ENCODE results near the gene SLC25A21.
A peak's percentile ranks its signal among the peaks of the same experiment; 100 is the strongest.
"Not testable (repeated sequence)": the region's sequence is repeated elsewhere in the genome, so short reads cannot be mapped to it uniquely, and the experiment has no call there.

Gene SLC25A21

DNA sequence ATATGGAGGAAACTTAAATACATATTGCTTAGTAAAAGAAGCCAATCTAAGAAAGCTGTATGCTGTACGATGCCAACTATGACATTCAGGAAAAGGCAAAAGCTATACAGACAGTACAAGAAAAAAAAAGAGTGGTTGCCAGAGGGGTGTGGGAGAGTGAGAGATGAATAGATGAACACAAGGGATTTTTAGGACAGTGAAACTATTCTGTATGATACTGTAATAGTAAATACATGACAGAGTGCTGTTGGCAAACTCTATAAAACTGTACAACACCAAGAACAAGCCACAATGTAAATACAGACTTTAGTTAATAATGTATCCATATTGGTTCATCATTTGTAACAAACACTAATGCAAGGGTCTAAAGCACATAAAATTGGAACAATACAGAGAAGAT lies 14.5 kb upstream of the SLC25A21 start:
- no peak for DNase-seq (ENCODE audit: low spot score)

DNA sequence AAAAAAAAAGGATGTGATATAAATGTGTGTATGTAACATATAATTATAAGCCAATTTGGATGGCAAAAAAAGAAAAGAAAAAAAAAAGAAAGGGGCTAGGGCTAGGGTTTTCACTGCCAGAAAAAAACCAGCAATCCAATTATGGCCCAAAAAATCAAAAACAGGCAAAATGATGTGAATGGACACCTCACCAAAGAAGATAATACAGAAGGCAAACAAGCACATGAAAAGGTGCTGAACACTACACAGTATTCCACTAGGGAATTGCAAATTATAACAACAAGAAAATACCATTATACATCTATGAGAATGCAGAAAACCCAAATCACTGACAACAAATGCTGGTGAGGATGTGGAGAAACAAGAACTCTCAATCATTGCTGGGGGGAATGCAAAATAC lies 13.3 kb upstream of the SLC25A21 start:
- DNase-seq (ENCODE audit: low spot score) = no peak

DNA sequence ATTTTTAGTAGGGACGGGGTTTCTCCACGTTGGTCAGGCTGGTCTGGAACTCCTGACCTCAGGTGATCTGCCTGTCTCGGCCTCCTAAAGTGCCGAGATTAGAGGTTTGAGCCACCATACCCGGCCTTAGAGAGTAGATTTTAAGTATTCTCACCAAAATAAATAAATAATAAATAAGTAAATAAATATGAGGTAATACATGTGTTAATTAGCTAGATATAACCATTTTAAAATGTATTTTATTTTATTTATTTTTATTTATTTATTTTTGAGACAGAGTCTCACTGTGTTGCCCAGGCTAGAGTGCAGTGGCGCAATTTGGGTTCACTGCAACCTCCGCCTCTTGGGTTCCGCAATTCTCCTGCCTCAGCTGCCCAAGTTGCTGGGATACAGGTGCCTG lies 12.1 kb upstream of the SLC25A21 start:
- DNase-seq (ENCODE audit: low spot score) = not testable (repeated sequence)

DNA sequence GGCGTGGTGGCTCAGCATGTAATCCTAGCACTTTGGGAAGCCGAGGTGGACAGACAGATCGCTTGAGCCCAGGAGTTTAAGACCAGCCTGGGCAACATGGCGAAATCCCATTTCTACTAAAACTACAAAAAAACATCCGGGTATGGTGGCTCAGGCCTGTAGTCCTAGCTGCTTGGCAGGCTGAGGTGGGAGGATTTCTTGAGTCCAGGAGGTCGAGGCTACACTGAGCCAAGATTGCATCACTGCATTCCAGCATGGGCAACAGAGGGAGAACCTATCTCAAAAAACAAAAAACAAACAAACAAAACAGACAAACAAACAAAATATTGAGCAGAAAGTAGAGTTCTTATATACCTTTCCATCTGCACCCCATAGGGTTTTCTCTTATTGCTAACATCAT lies 9.0 kb upstream of the SLC25A21 start:
- no peak for DNase-seq (ENCODE audit: low spot score)

DNA sequence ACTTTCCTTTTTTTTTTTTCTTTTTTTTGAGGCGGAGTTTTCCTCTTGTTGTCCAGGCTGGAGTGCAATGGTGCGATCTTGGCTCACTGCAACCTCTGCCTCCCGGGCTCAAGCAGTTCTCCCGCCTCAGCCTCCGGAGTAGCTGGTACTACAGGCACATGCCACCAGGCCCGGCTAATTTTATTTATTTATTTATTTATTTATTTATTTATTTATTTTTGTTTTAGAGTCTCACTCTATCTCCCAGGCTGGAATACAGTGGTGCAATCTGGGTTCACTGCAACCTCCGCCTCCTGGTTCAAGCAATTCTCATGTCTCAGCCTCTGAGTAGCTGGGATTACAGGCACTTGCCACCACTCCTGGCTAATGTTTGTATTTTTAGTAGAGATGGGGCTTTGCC lies 8.5 kb upstream of the SLC25A21 start:
- DNase-seq (ENCODE audit: low spot score) = not testable (repeated sequence)

DNA sequence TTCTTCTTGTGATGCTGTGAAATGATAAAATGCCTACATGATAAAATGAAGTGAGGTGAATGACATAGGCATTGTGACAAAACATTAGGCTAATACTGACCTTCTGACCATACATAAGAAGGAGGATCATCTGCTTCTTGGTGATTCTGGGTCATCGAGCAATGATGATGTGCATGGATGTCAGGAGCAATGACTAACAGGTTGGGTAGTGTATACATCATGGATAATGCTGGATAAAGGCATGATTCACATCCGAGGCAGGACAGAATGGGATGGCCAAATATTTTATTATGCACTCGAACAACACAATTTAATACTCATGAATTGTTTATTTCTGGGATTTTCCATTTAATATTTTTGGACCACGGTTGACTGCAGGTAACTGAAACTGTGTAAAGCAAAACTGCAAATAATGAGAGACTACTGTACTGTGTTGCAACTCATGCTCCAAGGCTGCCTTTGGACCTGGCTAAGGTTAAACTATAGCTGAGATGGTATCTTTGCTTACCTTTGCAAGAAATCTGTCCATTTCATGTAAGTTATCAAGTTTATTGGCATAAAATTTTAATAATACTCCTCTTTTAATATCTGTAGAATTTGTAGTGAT lies 7.6 kb upstream of the SLC25A21 start:
- DNase-seq (ENCODE audit: low spot score) = no peak

DNA sequence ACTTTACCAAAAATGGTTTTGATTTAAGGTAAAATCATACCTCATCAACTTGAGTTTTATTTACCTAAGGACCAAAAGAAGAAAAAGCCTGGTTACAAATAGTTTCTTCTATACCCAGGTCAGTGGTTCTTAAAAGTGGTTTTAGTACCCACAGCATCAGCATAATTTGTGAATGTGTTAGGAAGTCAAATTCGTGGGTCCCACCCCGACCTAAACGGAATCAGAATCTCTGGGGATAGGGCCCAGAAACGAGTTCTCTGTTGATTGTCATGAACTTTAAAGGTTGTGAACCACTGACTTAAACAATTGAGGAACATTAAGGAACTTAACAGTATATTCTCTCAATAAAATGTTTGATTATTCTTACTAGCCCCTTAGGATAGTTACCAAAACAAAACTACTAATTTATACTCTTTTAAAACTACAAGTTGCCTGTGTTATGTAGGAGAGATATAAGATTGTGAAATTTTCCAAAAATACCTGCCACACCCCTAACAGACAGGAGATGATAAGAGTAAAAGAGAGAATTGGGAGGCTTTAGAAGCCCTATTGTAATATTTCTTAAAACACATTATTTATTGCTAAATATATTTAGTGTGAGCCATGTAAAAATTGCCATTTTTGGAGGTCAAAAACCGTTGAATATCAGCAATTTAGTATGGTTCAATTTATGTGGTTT lies 669 bp upstream of the SLC25A21 start:
- no peak for DNase-seq (ENCODE audit: low spot score)

DNA sequence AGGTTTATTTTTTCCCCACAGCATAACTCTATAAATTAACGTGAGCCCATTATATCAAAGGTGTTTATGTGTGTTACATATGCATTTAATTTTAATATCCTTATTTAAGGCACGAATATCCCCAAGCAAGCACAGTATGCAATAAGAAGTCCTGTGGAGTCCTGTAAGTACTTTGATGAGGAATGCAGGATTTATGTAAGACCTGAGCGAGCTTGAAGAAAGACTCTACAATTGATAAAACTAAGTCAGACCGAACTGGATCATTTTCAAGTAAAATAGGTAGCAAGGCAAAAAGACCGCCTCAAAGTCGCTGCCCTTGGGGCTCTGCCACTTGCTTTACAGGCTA lies 755 bp downstream of the SLC25A21 start:
- no peak for DNase-seq (ENCODE audit: low spot score)

DNA sequence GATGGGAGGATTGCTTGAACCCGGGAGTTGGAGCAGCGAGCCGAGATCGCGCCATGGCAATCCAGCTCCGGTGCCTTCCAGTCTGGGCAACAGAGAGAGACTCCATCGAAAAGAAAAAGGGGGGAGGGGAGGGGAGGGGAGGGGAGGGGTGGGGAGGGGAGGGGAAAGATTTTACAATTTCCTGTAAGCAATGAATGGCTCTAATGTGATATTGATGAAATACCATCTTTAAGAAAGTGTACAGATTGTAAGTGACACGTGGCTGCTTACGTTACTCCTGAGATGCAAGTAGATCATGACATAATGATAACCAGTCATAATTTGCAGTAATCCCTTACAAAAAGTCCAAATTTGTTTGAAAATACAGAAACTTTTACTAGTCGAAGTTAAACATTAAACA lies 1.4 kb downstream of the SLC25A21 start:
- no peak for DNase-seq (ENCODE audit: low spot score)

DNA sequence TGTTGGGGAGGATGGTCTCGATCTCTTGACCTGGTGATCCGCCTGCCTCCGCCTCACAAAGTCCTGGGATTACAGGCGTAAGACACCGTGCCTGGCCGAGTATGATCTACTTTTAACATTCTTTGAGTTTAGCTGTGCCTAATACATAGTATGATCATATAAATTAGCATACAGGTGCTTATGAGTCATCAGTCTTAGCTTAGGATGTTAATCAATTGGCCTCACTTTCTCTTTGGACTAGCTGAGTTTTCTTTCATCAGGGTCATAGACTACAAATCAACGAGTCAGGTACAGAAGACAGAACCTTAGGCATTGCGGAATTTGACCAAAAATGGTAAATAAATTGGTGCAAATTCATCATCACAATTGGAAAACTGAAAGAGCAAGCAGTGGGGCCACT lies 2.2 kb downstream of the SLC25A21 start:
- no peak for DNase-seq (ENCODE audit: low spot score)

DNA sequence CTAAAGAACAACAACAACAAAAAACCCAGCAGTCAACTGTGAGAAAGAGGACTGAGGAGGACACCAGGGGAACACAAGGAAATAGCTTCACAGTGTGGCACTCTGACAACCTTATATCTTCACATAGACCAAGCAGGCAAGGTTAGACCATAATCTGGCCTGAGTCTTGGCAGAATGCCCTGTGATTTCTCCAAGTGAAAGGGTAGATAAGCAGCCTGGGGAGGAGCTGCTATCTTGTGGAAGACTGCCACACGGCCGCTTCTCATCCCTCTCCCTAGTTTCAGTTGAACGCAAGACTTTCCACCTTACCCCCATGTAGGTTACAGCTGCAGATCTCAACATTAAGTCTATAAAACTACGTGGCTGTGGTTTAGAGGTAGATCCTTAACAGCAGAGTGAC lies 3.7 kb downstream of the SLC25A21 start:
- no peak for DNase-seq (ENCODE audit: low spot score)

DNA sequence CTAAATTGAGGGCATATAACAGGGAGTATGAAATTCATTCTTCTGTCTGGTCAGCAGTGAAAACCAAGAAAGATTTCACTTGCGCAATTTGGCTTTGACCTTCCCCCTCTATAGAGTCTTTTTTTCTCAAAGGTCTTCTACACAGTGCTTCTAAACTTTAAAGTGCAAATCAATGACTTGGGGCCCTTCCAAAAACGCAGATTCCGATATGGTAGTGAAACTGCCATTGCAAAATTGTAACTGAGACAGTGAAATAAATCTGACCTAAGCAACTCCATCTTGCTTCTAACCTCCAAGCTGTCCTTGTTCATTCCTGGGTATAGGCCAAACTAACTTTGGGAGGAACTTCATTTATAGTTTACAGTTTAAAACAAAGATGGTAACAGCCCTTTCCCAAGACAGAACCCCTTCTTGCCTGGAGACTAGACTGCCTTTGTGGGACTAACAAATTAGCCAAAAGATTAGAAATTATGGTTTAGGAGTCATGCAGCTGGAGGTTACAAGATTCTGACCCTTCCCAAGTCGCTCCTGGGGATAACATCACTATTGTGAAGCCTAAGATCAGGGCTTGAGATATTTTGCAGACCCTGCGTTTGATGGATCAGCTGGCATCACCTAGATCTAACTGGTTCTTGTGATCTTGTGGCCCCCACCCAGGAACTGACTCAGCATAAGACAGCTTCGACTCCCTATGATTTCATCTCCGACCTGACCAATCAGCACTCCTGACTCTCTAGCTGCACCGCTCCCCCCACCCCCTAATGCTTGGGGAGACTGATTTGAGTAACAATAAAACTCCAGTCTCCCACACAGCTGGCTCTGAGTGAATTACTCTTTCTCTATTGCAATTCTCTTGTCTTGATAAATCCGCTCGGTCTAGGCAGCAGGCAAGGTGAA lies 5.0 kb downstream of the SLC25A21 start:
- DNase-seq (ENCODE audit: low spot score) = no peak

DNA sequence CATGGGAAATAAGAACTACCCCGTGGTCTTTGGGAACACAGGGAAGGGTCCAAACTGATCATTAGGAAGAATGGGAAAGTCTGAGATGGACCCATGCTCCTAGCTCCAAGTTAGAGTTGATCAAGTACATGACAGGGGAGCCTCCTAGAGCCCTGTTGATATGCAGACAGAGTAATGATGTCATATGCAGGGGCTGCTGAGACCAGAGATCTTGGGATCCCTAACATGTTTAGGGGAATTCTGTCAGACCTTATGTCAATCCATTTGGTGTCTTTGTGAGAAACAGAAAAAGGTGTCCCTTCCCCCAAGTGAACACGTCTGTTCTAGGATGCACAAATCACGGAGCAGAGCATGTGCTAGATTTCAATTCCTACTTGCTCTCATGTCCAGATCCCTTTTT lies 6.6 kb downstream of the SLC25A21 start:
- no peak for DNase-seq (ENCODE audit: low spot score)

DNA sequence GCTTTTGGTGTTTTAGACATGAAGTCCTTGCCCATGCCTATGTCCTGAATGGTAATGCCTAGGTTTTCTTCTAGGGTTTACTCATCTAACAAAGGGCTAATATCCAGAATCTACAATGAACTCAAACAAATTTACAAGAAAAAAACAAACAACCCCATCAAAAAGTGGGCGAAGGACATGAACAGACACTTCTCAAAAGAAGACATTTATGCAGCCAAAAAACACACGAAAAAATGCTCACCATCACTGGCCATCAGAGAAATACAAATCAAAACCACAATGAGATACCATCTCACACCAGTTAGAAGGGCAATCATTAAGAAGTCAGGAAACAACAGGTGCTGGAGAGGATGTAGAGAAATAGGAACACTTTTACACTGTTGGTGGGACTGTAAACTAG lies 10.1 kb downstream of the SLC25A21 start:
- not testable (repeated sequence) for DNase-seq (ENCODE audit: low spot score)

DNA sequence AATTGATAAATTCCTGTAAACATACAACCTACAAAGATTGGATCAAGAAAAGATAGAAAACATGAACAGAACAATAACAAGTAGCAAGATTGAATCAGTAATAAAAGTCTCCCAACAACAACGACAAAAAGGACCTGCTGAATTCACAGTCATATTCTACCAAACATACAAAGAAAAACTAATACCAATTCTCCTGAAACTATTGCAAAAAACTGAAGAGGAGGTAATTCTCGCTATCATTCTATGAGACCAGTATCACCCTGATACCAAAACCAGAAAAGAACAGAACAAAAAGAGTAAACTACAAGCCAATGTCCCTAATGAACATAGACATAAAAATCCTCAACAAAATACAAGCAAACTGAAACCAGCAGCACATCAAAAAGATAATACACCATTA lies 14.4 kb downstream of the SLC25A21 start:
- no peak for DNase-seq (ENCODE audit: low spot score)

DNA sequence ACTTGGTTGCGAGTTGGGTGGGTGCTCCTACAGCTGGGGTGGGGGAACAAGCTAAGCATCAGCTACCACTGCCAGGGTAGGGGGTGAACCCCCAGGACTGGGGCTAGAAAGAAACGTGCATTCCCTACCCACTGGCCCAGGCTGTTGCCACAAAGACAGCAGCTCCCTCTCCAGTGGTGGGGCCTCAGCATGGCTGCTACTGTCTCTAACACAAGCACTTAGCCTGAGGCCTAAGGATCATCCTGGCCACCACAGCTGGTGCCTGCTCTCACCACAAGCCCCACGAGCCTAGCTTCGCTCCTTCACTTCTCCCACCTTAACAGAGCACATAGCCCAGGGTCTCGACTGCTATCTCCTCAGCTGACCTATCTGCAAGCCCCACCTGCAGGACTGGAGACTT lies 18.9 kb downstream of the SLC25A21 start:
- DNase-seq (ENCODE audit: low spot score) = no peak

DNA sequence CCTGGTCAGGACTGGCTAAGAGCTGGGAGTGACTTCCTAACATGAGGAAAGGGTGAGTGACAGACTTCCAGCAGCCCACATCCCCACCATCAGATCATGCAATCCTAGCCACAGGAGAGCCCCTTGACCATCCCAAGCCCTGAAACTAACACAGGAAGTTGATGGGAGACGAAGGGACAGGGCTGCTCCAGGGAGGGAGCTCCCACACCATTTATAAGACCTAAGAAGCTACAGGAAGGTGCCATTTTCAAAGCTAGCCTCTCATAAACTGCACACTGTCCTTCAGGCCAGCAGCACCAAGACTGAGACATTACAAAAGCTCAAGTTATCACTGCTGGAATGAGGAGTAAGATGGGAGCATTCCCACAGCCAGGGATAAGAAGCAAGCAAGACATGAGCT lies 19.4 kb downstream of the SLC25A21 start:
- DNase-seq (ENCODE audit: low spot score) = no peak

DNA sequence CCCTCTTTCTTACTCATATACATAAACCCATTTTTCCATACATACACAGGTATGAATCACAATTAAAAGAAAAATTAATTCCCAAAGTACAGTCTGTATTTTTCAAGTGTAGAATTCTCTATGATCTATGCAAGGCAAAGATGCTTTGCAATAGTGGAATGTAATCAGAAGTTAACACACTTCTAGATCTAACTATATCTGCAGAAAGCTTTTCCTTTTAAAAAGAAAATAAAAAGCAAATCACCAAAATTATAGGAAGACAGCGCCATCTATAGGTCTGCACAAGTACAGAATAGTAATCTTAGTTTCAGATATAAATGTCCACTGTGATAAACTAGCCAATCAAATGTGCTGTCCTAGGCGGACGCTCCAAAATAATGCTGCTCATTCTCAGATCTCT lies 22.0 kb downstream of the SLC25A21 start:
- peak; percentile 13 for DNase-seq (ENCODE audit: low spot score)

DNA sequence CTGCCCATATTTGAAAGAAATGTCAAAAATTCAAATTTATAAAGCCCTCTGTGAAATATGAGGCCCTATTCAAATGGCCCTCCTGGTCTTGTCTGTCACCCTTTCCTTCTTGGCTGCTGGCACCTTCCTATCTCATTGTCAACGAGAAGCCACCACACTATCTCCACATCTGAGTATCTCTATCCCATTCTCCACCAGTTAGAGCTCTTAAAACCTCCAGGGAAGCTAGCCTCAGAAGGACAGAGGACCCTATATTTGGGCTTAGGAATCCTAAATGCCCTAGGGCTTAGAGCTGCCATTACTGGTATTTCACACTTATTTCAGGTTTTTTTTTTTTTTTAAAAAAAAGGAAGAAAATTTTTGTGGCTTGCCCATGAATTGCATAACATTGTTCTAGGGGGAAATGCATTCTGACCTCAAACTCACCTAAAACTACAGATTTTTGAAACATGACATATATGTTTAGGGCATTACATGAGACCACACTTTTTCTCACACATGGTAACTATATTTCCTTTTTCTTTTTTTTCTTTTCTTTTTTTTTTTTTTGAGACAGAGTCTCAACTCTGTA lies 25.0 kb downstream of the SLC25A21 start:
- DNase-seq (ENCODE audit: low spot score) = no peak

DNA sequence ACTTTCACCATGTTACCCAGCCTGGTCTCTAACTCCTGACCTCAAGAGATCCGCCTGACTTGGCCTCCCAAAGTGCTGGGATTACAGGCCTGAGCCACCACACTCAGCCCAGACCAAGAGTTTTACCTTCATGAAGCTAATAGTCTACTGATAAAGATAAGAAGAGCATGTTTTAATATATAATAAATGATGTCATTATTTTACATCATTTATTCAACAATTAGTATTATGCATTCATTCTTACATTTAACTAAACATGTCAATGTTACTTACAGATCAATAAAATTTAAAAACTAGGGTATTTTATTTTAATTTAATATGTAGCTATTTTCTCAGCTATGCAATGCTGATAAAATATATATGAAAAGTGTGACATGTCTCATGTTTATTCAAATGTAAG lies 26.0 kb downstream of the SLC25A21 start:
- not testable (repeated sequence) for DNase-seq (ENCODE audit: low spot score)

DNA sequence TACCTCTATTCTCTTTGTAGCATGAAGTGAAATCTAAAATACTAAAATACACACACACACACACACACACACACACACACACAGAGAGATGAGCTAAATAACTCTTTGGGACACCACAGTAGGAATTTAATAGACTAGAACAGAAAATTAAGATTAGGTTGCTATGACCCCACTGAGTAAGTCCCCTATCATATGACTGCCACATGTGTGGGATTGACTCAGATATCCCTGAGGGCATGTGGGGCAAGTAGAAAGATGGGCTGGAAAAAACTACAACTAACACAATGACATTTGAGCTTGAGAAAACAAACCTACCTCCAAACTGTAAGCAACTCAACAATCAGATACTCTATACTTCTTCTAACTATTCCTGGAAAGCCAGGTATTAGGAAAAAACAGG lies 27.0 kb downstream of the SLC25A21 start:
- DNase-seq (ENCODE audit: low spot score) = no peak

DNA sequence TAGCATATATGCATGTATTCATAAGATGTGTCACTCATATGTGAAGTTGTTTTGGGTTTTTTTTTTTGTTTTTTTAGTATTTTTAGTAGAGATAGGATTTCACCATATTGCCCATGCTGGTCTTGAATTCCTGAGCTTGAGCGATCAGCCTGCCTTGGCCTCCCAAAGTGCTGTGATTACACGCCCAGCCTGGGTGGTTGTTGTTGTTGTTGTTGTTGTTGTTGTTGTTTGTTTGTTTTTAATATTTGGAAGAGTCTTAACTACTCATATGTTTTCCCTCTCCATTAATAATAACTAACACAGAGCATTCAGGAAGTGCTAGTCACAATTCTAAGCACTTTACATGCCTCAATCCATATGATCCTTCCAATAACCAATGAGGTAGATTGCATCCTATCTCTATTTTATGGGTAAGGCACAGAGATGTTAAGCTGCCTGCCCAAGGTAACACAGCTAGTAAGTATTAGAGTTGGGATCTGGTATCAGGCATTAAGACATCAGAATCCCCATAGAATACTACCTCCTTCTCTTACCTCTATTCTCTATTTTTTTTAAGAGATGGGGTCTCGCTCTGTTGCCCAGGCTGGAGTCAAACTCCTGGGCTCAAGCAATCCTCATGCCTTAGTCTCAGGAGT lies 27.6 kb downstream of the SLC25A21 start:
- no peak for DNase-seq (ENCODE audit: low spot score)

DNA sequence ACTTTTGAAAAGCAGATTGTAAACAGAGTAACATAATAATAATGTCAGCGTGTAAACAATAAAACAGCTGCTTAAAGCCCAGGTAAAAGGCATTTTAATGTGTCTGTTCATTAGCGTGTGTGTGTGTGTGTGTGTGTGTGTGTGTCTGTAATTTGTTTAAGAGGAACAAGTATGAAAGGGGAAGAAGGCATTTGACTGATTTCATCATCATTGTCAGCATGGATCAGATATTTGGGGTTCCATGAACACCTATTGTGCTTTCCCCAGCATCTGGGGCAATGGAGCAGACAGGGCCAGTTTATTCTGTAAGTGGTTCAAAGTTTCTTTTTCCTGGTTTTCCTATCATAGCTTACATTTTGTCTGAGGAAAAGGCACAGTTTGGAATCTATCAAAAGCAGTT lies 28.9 kb downstream of the SLC25A21 start:
- DNase-seq (ENCODE audit: low spot score) = no peak

Data from activated CD4-positive, alpha-beta T cell treated with anti-CD3 and anti-CD28 coated beads, Interleukin-2, Interleukin-4, amounts not matched to agents 100 ng/mL and 50 ng/mL, durations not matched to agents 16 hours and 8 hours (primary cell).